Stimulated activated CD4-positive, alpha-beta T cell treated with anti-CD3 and anti-CD28 coated beads, Interleukin-1b, Interleukin-23, amount 100 ng/mL, for 1 hour (primary cell): Measurements from ENCODE around the gene NEAT1.

Experiments
- DNase-seq, 2 donors: peaks; one replicate each; pipeline ENCODE4 v3.0.0-alpha.2; 2020; ENCODE audit warnings: low read depth in 2 of 2

Gene NEAT1

GRCh38 chr11:65433657-65434056 is 11.1 kb downstream of the NEAT1 start:
- no peak for DNase-seq

GRCh38 chr11:65434057-65434666 is 11.6 kb downstream of the NEAT1 start:
- no peak for DNase-seq

- DNase-seq: no peak
These were observed 12.2 kb downstream of the NEAT1 start for GRCh38 chr11:65434667-65435410.

GRCh38 chr11:65435411-65435931 is 12.9 kb downstream of the NEAT1 start:
- DNase-seq: no peak

- no peak for DNase-seq
These were observed 13.4 kb downstream of the NEAT1 start for GRCh38 chr11:65435981-65436411.

- no peak for DNase-seq
These were observed 13.9 kb downstream of the NEAT1 start for GRCh38 chr11:65436412-65437032.

GRCh38 chr11:65437436-65438227 is 15.0 kb downstream of the NEAT1 start:
- no peak for DNase-seq

- DNase-seq: no peak
These were observed 15.9 kb downstream of the NEAT1 start for GRCh38 chr11:65438257-65439151.

GRCh38 chr11:65439331-65440181 is 17.0 kb downstream of the NEAT1 start:
- no peak for DNase-seq

- no peak for DNase-seq
These were observed 18.4 kb downstream of the NEAT1 start for GRCh38 chr11:65440831-65441499.

- DNase-seq: no peak
These were observed 20.3 kb downstream of the NEAT1 start for GRCh38 chr11:65442842-65443331.

- DNase-seq: no peak
These were observed 21.9 kb downstream of the NEAT1 start for GRCh38 chr11:65444314-65445051.

- no peak for DNase-seq
These were observed 22.6 kb downstream of the NEAT1 start for GRCh38 chr11:65445101-65445603.

- DNase-seq: no peak
These were observed 23.2 kb downstream of the NEAT1 start for GRCh38 chr11:65445604-65446445.

GRCh38 chr11:65446446-65447277 is 24.1 kb downstream of the NEAT1 start:
- no peak for DNase-seq

- DNase-seq: no peak
These were observed 25.4 kb downstream of the NEAT1 start for GRCh38 chr11:65448074-65448417.
